Stimulated activated CD8-positive, alpha-beta memory T cell treated with anti-CD3 and anti-CD28 coated beads, Interleukin-2, amount 100 ng/mL, for 48 hours (primary cell): ENCODE results near the gene FLNB.

Experiments
- DNase-seq, 2 donors: peaks; one replicate each; pipeline ENCODE4 v3.0.0-alpha.2; 2020; ENCODE audit warnings: low read depth in 2 of 2

FLNB gene

GRCh38 chr3:58163234-58163633 lies 155.0 kb downstream of the FLNB start:
- DNase-seq: no peak

- DNase-seq: no peak
Observed at GRCh38 chr3:58164199-58164879, 156.1 kb downstream of the FLNB start.

GRCh38 chr3:58164906-58165821 lies 156.9 kb downstream of the FLNB start:
- no peak for DNase-seq

- DNase-seq: peak; percentile 41 to 65
Observed at GRCh38 chr3:58167431-58168351, 159.5 kb downstream of the FLNB start.

- DNase-seq: no peak
Observed at GRCh38 chr3:58168498-58168897, 160.3 kb downstream of the FLNB start.

- no peak for DNase-seq
Observed at GRCh38 chr3:58169371-58169770, 161.1 kb downstream of the FLNB start.

GRCh38 chr3:58170376-58170775 lies 162.2 kb downstream of the FLNB start:
- no peak for DNase-seq

GRCh38 chr3:58171126-58171525 lies 162.9 kb downstream of the FLNB start:
- no peak for DNase-seq

GRCh38 chr3:58173029-58173668 lies 164.9 kb downstream of the FLNB start:
- no peak for DNase-seq

- peak in 1 of 2 donors; percentile 19 for DNase-seq
Observed at GRCh38 chr3:58173669-58174398, 165.6 kb downstream of the FLNB start.

- no peak for DNase-seq
Observed at GRCh38 chr3:58175187-58175436, 166.9 kb downstream of the FLNB start.

- DNase-seq: no peak
Observed at GRCh38 chr3:58175437-58176184, 167.4 kb downstream of the FLNB start.

GRCh38 chr3:58176185-58176530 lies 167.9 kb downstream of the FLNB start:
- DNase-seq: no peak

- DNase-seq: no peak
Observed at GRCh38 chr3:58176827-58177489, 168.7 kb downstream of the FLNB start.

- DNase-seq: peak; percentile 83 to 89
Observed at GRCh38 chr3:58177747-58178527, 169.7 kb downstream of the FLNB start.

- DNase-seq: no peak
Observed at GRCh38 chr3:58178528-58179234, 170.5 kb downstream of the FLNB start.

- DNase-seq: no peak
Observed at GRCh38 chr3:58179235-58180098, 171.2 kb downstream of the FLNB start.
